B cell (primary cell): ENCODE results near the gene GJC1.

Experiments used
- CTCF ChIP-seq: fragments of 200-600 bp; IDR thresholded peaks from one replicate; pipeline ENCODE4 v1.8.0; 2022; ENCODE audit warnings: antibody characterized with exemption, mild to moderate bottlenecking
- EZH2 ChIP-seq: IDR thresholded peaks from 2 replicates; pipeline ENCODE4 v1.6.1; 2012; ENCODE audit warnings: borderline replicate concordance, low read depth, mild to moderate bottlenecking, moderate library complexity, low read length; ENCODE audit not compliant: insufficient read depth, poor library complexity, severe bottlenecking

DNA sequence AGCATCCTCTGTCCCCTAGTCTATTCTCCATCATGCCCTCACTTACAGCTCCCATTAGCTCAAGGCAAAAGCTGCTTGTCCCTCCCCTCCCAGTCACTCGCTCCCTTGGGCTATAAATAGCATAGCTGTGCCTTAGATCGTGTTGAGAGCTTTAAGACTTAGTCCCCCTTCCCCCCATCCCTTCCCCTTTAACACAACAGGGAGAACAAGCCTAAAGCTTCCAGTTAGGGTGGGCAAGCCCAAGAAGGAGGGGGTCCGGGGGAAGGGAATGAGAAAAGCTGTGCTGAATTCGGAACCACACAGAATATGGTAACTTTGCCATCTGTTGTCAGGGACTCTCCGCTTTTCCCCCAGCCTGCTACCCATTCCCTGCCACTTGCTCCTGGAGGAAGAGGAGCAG lies 12.7 kb upstream of the GJC1 start:
- no peak for TF ChIP-seq CTCF
- TF ChIP-seq EZH2 = no peak
